ENCODE results near the gene HDHD2.

HDHD2 gene

DNA sequence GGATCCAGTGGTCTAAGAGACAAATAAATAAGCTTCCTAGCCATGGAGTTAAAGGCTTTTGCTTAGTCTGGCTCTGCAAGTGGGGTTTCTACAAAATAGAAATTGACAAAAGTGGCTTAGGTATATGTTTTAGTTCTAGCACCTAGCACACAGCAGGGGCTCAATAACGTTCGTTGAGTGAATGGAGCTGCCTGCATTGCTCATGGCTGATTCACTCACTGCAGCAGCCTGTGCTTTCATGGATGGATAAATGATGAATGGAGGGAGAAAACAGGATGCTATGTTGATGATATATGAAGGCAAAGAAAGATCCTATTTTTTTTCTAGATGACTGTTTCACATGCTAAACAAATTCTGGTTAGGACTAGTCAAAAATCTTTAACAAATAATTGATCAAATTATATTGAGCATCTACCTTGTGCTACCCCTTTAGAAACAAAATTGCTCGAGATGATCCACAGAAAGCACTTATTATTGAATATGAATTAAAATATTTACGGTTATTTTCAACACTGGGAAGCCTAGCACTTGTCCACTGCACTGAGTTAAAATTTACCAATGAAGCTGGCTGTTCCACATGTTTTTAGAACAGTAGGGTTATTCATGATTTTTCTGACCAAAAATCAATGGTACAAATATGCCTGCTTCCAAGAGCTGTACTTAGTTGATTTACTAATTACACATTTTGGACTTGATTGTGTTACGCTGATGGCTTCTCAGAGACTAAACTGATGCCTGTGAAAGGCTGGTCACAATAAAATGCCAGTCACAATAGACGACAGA lies 39.6 kb downstream of the HDHD2 start:
- ChIA-PET CTCF (no interaction called here), POLR2A (no interaction called here)
- TF ChIP-seq BHLHE40 (IDR thresholded peaks at IDR 0.05; ENCODE audit: borderline replicate concordance) = no peak
- TF ChIP-seq SP1 (IDR thresholded peaks at IDR 0.05) = no peak
- TF ChIP-seq HDGF (IDR thresholded peaks at IDR 0.05; ENCODE audit: borderline replicate concordance) = no peak
- TF ChIP-seq SUZ12 (IDR thresholded peaks at IDR 0.05) = no peak
- no peak for TF ChIP-seq LEF1 (IDR thresholded peaks at IDR 0.05; ENCODE audit: borderline replicate concordance)
- TF ChIP-seq CTBP1 (IDR thresholded peaks at IDR 0.05; ENCODE audit: borderline replicate concordance) = no peak
- TF ChIP-seq FOXK2 (IDR thresholded peaks at IDR 0.05) = no peak
- TF ChIP-seq ARNT (IDR thresholded peaks at IDR 0.05) = no peak
- TF ChIP-seq, protein P1, sequence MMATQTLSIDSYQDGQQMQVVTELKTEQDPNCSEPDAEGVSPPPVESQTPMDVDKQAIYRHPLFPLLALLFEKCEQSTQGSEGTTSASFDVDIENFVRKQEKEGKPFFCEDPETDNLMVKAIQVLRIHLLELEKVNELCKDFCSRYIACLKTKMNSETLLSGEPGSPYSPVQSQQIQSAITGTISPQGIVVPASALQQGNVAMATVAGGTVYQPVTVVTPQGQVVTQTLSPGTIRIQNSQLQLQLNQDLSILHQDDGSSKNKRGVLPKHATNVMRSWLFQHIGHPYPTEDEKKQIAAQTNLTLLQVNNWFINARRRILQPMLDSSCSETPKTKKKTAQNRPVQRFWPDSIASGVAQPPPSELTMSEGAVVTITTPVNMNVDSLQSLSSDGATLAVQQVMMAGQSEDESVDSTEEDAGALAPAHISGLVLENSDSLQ (IDR thresholded peaks at IDR 0.05) = no peak
- no peak for TF ChIP-seq ELF4 (IDR thresholded peaks at IDR 0.05)
- TF ChIP-seq L3MBTL2 (conservative IDR thresholded peaks at IDR 0.05) = no peak
- TF ChIP-seq ZNF384 (IDR thresholded peaks at IDR 0.05) = no peak
- DNase-seq (ENCODE audit: extremely low spot score) = no peak

DNA sequence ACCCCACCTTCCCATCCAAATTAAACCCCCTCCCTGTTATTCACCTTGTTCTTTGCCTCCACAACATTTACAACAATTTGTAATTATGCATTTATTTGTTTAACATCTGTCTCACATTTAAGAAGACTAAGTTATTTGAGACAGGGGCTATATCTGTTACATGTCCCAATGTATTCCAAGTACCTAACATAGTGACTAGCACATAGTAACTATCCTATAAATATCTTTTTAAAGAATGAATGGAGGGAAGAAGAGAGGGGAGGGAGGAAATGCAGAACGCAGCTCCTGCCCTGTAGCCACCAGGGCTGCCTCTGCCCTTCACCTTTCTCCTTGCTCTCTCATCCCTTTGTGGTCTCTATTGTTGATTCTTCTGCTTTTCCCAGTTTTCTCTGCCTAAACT lies 40.6 kb downstream of the HDHD2 start:
- CTCF ChIA-PET = no interaction called here
- POLR2A ChIA-PET = no interaction called here
- TF ChIP-seq HDGF (IDR thresholded peaks at IDR 0.05; ENCODE audit: borderline replicate concordance) (no peak), ELF4 (IDR thresholded peaks at IDR 0.05) (no peak), NFRKB (IDR thresholded peaks at IDR 0.05) (no peak), CTBP1 (IDR thresholded peaks at IDR 0.05; ENCODE audit: borderline replicate concordance) (no peak), SUZ12 (IDR thresholded peaks at IDR 0.05) (no peak), FOXM1 (IDR thresholded peaks at IDR 0.05; ENCODE audit: borderline replicate concordance) (no peak), FOXA1 (IDR thresholded peaks at IDR 0.05) (no peak), SP1 (IDR thresholded peaks at IDR 0.05) (no peak), BHLHE40 (IDR thresholded peaks at IDR 0.05; ENCODE audit: borderline replicate concordance) (no peak), FOXK2 (IDR thresholded peaks at IDR 0.05) (no peak), ZNF384 (IDR thresholded peaks at IDR 0.05) (no peak), LEF1 (IDR thresholded peaks at IDR 0.05; ENCODE audit: borderline replicate concordance) (no peak), L3MBTL2 (conservative IDR thresholded peaks at IDR 0.05) (no peak), TARDBP (IDR thresholded peaks at IDR 0.05) (no peak), ARNT (IDR thresholded peaks at IDR 0.05) (no peak)
- TF ChIP-seq, protein P1 (IDR thresholded peaks at IDR 0.05) = no peak
- DNase-seq (ENCODE audit: extremely low spot score) = no peak

DNA sequence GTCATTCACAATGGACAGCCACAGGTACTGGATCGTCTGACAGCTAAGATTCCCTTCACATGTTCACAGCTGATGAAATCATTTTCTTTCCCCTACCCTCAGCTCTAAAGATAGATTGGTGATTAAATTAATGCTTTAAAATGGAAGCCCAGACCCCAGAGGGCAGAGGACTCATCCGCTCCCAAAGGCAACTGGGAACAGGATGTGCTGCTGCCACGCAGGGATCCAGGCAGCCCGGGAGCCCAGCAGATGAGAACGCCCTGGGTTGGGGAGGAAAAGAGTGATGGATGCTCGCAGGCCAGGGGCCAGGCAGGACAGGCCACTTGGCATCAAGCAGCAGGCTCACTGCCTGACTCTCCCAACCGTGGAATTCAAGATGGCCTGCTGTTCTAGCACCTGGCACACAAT lies 41.3 kb downstream of the HDHD2 start:
- CTCF ChIA-PET = interaction anchor here (0.6 kb wide), 1 partner anchor 288 kb away, joined by 3 read pairs; no protein-coding TSS in a partner anchor
- TF ChIP-seq FOXA1 (IDR thresholded peaks at IDR 0.05) (no peak), NFRKB (IDR thresholded peaks at IDR 0.05) (no peak), TARDBP (IDR thresholded peaks at IDR 0.05) (no peak), FOXK2 (IDR thresholded peaks at IDR 0.05) (no peak), BHLHE40 (IDR thresholded peaks at IDR 0.05; ENCODE audit: borderline replicate concordance) (no peak), ARNT (IDR thresholded peaks at IDR 0.05) (no peak), LEF1 (IDR thresholded peaks at IDR 0.05; ENCODE audit: borderline replicate concordance) (no peak), FOXM1 (IDR thresholded peaks at IDR 0.05; ENCODE audit: borderline replicate concordance) (no peak), ZNF384 (IDR thresholded peaks at IDR 0.05) (no peak), SP1 (IDR thresholded peaks at IDR 0.05) (no peak), L3MBTL2 (conservative IDR thresholded peaks at IDR 0.05) (no peak)
- TF ChIP-seq, protein P1 (IDR thresholded peaks at IDR 0.05) = no peak
- POLR2A ChIA-PET = no interaction called here
- DNase-seq (ENCODE audit: extremely low spot score) = no peak

DNA sequence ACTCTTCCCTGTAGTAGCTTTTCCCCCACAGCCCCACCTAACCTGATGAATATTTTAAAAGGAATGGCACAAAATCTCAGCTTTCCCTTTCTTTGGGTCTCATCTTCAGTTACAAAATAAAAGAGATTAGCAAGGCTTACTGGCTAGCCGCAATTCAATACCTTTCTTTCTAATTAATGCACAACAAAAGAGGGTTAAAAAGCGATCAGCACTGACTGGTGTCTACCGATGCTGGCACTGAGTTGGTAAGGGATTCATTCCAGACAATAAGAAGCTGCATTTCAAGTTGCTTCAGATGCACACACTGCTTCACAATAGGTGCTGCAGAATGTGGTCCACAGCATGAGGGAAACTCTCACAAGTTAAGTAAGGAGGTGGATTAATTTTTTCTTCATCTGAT lies 41.9 kb downstream of the HDHD2 start:
- TF ChIP-seq FOXM1 (IDR thresholded peaks at IDR 0.05; ENCODE audit: borderline replicate concordance) = no peak
- TF ChIP-seq FOXK2 (IDR thresholded peaks at IDR 0.05) = no peak
- TF ChIP-seq, protein P1 (IDR thresholded peaks at IDR 0.05) = no peak
- no peak for TF ChIP-seq ELF4 (IDR thresholded peaks at IDR 0.05)
- no peak for TF ChIP-seq ARNT (IDR thresholded peaks at IDR 0.05)
- no peak for TF ChIP-seq LEF1 (IDR thresholded peaks at IDR 0.05; ENCODE audit: borderline replicate concordance)
- no peak for TF ChIP-seq HDGF (IDR thresholded peaks at IDR 0.05; ENCODE audit: borderline replicate concordance)
- TF ChIP-seq TARDBP (IDR thresholded peaks at IDR 0.05) = no peak
- no peak for TF ChIP-seq ZNF384 (IDR thresholded peaks at IDR 0.05)
- TF ChIP-seq NFRKB (IDR thresholded peaks at IDR 0.05) = no peak
- no peak for TF ChIP-seq SP1 (IDR thresholded peaks at IDR 0.05)
- TF ChIP-seq FOXA1 (IDR thresholded peaks at IDR 0.05) = no peak
- TF ChIP-seq CTBP1 (IDR thresholded peaks at IDR 0.05; ENCODE audit: borderline replicate concordance) = no peak
- TF ChIP-seq L3MBTL2 (conservative IDR thresholded peaks at IDR 0.05) = no peak
- CTCF ChIA-PET = interaction anchor here (0.6 kb wide), 1 partner anchor 289 kb away, joined by 3 read pairs; no protein-coding TSS in a partner anchor
- no peak for DNase-seq (ENCODE audit: extremely low spot score)
- POLR2A ChIA-PET = no interaction called here

DNA sequence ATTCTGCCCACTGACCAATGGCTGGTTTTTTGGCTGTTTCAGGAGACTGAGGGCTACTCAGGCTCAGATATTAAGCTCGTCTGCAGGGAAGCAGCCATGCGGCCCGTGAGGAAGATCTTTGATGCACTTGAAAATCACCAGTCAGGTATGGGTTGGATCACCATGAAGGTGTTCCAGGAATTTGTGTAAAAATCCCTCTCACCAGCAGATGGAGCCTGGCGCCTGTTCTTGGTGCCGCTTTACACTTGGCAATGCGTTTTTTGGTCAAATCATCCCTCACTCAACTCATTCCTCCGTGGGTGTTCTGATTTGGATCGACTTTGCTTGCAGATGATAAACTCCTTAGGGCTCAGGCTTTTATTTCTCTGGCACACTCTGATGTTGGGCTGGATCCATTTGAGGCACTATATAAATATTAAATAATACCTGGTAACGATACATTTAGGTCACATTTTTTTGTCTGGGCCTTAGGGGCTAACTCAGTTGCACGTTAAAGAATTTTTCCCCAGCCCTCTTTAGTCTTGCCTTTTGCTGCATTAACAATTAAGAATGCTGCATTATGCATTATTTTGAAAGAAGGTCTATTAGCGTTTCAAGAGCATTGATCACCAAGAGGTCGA lies 50.0 kb downstream of the HDHD2 start:
- POLR2A ChIA-PET = no interaction called here
- TF ChIP-seq CTBP1 (IDR thresholded peaks at IDR 0.05; ENCODE audit: borderline replicate concordance) (no peak), ARNT (IDR thresholded peaks at IDR 0.05) (no peak), FOXM1 (IDR thresholded peaks at IDR 0.05; ENCODE audit: borderline replicate concordance) (no peak), SUZ12 (IDR thresholded peaks at IDR 0.05) (no peak), FOXK2 (IDR thresholded peaks at IDR 0.05) (no peak), ELF4 (IDR thresholded peaks at IDR 0.05) (no peak), ZNF384 (IDR thresholded peaks at IDR 0.05) (no peak), NFRKB (IDR thresholded peaks at IDR 0.05) (no peak), L3MBTL2 (conservative IDR thresholded peaks at IDR 0.05) (no peak), LEF1 (IDR thresholded peaks at IDR 0.05; ENCODE audit: borderline replicate concordance) (no peak), BHLHE40 (IDR thresholded peaks at IDR 0.05; ENCODE audit: borderline replicate concordance) (no peak), FOXA1 (IDR thresholded peaks at IDR 0.05) (no peak), HDGF (IDR thresholded peaks at IDR 0.05; ENCODE audit: borderline replicate concordance) (no peak), TARDBP (IDR thresholded peaks at IDR 0.05) (no peak), SP1 (IDR thresholded peaks at IDR 0.05) (no peak)
- TF ChIP-seq, protein P1 (IDR thresholded peaks at IDR 0.05) = no peak
- DNase-seq (ENCODE audit: extremely low spot score) = peak; percentile 49
- CTCF ChIA-PET = interaction anchor here (0.6 to 1.5 kb wide), 2 partner anchors 59 to 105 kb away, joined by 3 to 7 read pairs; no protein-coding TSS in a partner anchor

Data from HEK293T (cell line).